ENCODE data around the gene NOVA1.

The NOVA1 gene

DNA sequence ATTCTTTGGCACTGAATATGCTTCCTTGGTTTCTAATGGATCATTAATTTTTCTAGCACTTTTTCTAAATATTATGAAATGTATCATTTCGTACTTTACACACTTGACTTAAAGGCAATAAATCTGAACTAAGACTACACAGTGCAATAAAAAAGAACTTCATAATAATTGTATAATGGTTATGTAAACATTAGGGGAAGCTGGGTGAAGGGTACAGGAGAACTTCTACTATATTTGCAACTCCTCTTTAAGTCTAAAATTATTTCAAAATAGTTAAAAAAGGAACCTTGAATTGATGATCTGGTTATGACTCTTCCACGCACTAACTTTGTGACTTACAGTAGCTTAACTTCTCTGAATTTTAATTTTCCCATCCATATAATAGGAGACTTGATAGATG is 5.1 kb upstream of the NOVA1 start:
- no peaks in the 10 kb centered on the region for H3K4me1 ChIP-seq
- TF ChIP-seq CTCF (IDR thresholded peaks at IDR 0.05): no peak
- H3K9me3 ChIP-seq: no peaks in the 10 kb centered on the region
- DNase-seq: no peak
- H3K36me3 ChIP-seq: no peaks in the 10 kb centered on the region
- H3K4me3 ChIP-seq: no peak overlapping the region
- H3K27me3 ChIP-seq: no peaks in the 10 kb centered on the region
- H3K27ac ChIP-seq: no peak overlapping the region
- intact Hi-C loops (cut with DNase I; ENCODE audit: low total_unique reads): no loop called here

DNA sequence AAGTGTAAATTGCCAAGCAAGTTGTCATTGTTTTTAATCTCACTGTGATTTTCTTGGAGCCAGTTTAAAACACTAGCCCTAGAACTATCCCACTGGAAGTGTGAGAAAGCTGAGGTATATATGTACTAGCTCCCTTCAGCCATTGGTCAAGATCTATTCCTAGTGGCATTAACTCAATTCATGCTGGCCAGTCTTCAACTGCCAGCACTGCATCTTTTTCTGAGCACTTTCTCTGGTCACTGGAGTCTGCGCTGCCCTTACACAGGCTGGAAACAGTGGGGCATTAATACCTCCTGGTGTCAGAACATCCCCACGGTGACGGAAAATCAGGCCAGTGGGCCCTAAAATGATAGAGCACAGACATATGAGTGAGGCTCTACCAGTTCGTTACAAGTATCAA is 4.0 kb upstream of the NOVA1 start:
- intact Hi-C loops (cut with DNase I; ENCODE audit: low total_unique reads): no loop called here
- H3K4me1 ChIP-seq: no peaks in the 10 kb centered on the region
- DNase-seq: no peak
- H3K27me3 ChIP-seq: no peaks in the 10 kb centered on the region
- H3K36me3 ChIP-seq: no peaks in the 10 kb centered on the region
- no peak for TF ChIP-seq CTCF (IDR thresholded peaks at IDR 0.05)
- H3K9me3 ChIP-seq: no peaks in the 10 kb centered on the region
- no peak overlapping the region for H3K4me3 ChIP-seq
- no peak overlapping the region for H3K27ac ChIP-seq

DNA sequence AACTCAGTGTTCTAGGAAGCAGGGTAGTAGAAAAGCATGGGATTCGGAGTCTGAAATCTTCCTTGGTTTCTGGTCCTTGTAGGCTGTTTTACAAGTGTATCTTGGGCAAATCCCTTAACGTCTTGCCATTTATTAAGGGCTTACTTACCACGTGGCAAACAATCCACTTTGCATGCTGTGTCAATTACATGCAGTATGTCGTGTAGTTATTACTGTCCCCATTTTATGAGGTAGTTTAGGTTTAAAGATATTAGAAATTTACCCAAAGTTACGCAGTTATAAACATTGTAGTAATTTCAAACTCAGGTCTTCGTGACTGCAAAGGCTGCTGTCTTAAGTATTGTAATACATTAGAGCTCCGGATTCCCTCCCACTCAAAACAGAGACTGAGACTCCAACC is 1.5 kb upstream of the NOVA1 start:
- intact Hi-C loops (cut with DNase I; ENCODE audit: low total_unique reads): no loop called here
- Histone ChIP-seq H3K9me3 (no peaks in the 10 kb centered on the region), H3K36me3 (no peaks in the 10 kb centered on the region), H3K27me3 (no peaks in the 10 kb centered on the region), H3K27ac (peak overlapping the region; percentile 87 to 89), H3K4me3 (peak overlapping the region; percentile 67 to 70), H3K4me1 (peaks cover 0 to 10% (median 0%) of the 10 kb centered on the region in 4 donors)
- no peak for DNase-seq
- no peak for TF ChIP-seq CTCF (IDR thresholded peaks at IDR 0.05)

DNA sequence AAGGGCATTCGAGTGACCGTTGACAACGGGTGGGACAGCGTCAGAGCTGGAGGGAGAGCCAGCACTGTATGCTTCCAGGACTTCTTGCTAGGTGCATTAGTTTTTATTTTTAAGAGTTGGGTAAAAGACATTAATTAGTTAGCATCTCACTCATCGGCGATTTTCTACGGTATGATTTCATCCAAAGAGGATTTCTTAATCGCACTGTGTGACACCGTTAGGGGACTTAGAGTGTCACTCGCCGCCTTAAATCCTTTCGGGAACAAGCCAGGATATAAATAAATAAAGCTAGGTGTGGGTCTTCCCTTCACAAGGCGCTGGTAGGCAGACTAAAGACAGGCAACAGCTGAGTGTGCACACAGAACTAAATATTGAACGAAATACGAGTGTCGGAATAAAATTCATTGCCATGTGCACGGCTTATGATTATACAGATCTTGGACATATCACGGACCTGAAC is 869 bp upstream of the NOVA1 start:
- TF ChIP-seq CTCF (IDR thresholded peaks at IDR 0.05): no peak
- intact Hi-C loops (cut with DNase I; ENCODE audit: low total_unique reads): no loop called here
- Histone ChIP-seq H3K27ac (peak overlapping the region; percentile 87 to 89), H3K27me3 (no peaks in the 10 kb centered on the region), H3K9me3 (no peaks in the 10 kb centered on the region), H3K4me1 (peaks cover 0 to 12% (median 0%) of the 10 kb centered on the region in 4 donors), H3K4me3 (peak overlapping the region; percentile 67 to 70), H3K36me3 (no peaks in the 10 kb centered on the region)
- DNase-seq: no peak

DNA sequence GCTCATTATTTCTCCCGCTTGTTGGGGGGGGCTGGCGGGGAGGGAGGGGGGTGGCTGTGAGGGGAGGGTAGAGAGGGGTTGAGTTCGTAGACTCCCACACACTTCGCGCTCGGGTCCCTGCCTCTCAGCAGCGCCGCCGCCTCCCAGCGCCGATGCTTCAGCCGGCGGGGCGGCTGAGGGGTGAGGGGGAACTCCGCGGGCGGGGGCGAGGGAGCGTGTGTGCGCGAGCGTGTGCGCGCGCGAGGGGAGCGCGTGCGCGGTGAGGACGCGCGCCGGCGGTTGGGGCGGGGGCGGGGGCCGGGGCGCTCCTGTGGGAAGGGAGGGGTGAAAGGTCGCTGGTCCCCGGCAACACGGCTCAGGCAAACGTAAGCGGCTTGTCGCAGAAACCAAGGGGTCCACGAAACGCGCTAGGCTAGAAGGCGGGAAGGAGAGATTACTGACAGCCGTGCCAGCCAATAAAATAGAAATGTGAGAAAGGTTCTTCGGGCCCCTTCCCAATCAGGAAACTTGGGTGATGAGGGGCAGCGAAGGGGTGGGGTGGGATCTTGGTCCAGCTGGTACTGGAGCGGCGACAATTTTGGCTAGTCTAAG is 343 bp upstream of the NOVA1 start:
- no peak for TF ChIP-seq CTCF (IDR thresholded peaks at IDR 0.05)
- DNase-seq: peak; percentile 84 to 87
- Histone ChIP-seq H3K9me3 (no peaks in the 10 kb centered on the region), H3K4me1 (peaks cover 0 to 12% (median 0%) of the 10 kb centered on the region in 4 donors), H3K27me3 (no peaks in the 10 kb centered on the region), H3K36me3 (no peaks in the 10 kb centered on the region), H3K4me3 (peak overlapping the region; percentile 67 to 70), H3K27ac (peak overlapping the region; percentile 87 to 89)
- intact Hi-C loops (cut with DNase I; ENCODE audit: low total_unique reads): no loop called here
